Esophagus squamous epithelium (tissue), 4 donors: ENCODE data around the gene BLOC1S1.

Experiments
- POLR2A ChIP-seq, 4 donors: fragments of 450-650 bp; IDR thresholded peaks; one replicate each; pipeline ENCODE4 v1.6.1; 2017; ENCODE audit warnings: antibody characterized with exemption in 4 of 4, mild to moderate bottlenecking in 4 of 4, moderate library complexity in 3 of 4
- TF ChIP-seq, protein P1 (sequence below), 6 experiments: fragments of 450-650 bp in 4 of 6; fragments of 200-600 bp in 2 of 6; sonication (generic) in 2 of 6; IDR thresholded peaks; one replicate each; pipeline ENCODE4 v1.5.1; 2016 to 2019; ENCODE audit warnings: antibody characterized with exemption in 6 of 6, mild to moderate bottlenecking in 4 of 6, moderate library complexity in 4 of 6

DNA sequence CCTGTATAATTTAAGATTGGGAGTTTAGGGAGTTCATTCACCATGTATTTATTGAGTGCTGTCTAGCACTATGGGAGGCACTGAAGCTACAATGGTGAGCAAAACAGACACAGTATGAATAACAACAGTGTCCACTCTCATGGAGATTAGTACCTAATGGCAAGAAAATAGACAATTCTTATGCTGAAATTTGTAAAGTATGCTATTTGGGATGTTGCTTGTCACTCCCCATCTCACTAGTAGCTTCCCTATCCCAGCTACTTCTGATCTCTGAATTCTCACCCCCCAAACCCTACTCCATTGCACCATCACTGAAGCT is 31.0 kb downstream of the BLOC1S1 start:
- TF ChIP-seq, protein P1, sequence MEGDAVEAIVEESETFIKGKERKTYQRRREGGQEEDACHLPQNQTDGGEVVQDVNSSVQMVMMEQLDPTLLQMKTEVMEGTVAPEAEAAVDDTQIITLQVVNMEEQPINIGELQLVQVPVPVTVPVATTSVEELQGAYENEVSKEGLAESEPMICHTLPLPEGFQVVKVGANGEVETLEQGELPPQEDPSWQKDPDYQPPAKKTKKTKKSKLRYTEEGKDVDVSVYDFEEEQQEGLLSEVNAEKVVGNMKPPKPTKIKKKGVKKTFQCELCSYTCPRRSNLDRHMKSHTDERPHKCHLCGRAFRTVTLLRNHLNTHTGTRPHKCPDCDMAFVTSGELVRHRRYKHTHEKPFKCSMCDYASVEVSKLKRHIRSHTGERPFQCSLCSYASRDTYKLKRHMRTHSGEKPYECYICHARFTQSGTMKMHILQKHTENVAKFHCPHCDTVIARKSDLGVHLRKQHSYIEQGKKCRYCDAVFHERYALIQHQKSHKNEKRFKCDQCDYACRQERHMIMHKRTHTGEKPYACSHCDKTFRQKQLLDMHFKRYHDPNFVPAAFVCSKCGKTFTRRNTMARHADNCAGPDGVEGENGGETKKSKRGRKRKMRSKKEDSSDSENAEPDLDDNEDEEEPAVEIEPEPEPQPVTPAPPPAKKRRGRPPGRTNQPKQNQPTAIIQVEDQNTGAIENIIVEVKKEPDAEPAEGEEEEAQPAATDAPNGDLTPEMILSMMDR (IDR thresholded peaks at IDR 0.05): no peak
- TF ChIP-seq POLR2A (IDR thresholded peaks at IDR 0.05): no peak
